NCI-H1694 treated with DMSO at 0.1 percent for 48 hours (cell line): ENCODE measurements around the gene COPZ2.
A peak's percentile ranks its signal among the peaks of the same experiment; 100 is the strongest.
"Not testable (repeated sequence)": the region's sequence is repeated elsewhere in the genome, so short reads cannot be mapped to it uniquely, and the experiment has no call there.

Experiments used
- DNase-seq: peaks from one replicate; lab custom pipeline; 2025; lab: John Stamatoyannopoulos, UW

Gene COPZ2

DNA sequence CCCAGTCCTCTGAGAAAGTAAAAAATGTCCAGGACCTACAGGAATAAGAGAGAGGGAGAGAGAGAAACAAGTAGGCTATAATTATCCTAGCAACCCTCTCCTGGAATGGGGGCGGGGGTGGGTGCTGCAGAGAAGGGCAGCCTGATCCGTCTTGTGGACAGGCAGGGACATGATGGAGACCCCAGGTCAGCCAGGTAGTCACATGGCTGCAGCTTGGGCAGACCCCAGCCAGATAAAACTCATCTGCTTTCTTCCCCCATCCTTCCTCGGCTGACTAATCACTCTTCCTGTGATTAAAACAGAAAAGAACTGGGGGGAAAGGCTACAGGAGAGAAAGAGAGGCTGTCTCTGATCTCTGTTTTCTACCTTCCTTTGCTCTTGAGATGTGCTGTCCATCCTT is 32.6 kb downstream of the COPZ2 start:
- no peak for DNase-seq

DNA sequence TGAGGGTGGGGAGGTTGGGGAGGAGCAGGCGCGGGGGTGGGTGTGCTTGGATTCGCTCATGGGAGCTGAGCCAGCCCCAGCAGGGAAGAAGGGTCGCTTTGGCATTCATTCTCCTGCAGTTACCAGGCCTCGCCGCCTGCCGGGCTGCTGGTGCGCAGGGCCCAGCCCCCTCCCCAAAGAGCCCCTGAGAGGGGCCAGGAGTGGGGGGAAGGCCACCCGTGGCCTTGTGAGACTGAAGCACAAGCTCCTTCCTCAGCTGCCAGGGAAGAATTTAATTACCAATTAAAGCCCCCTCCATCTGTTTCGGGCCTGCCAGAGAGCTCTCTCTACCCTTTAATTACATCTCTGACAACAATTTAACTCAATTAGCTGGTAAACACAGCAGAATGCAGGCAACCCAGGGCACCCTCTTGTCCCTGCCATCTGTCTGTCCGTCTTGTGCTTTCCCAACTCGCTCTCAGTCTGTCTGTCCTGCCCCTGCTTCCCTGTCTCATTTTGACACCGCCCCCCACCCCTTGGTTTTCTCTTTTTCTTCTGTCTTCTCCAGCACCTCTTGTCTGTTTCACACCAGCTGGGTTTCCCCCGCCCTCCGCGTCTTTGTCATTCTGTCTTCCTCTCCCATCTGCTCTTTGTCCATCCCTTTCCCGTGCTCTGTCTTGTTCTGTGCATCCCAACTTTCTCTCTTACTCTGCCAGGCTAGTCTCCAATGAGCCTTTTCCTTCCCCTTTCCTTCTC is 34.0 kb downstream of the COPZ2 start:
- DNase-seq = peak; percentile 99

- peak; percentile 97 for DNase-seq
These were observed 34.6 kb downstream of the COPZ2 start for GRCh38 chr17:48002916-48003416.

DNA sequence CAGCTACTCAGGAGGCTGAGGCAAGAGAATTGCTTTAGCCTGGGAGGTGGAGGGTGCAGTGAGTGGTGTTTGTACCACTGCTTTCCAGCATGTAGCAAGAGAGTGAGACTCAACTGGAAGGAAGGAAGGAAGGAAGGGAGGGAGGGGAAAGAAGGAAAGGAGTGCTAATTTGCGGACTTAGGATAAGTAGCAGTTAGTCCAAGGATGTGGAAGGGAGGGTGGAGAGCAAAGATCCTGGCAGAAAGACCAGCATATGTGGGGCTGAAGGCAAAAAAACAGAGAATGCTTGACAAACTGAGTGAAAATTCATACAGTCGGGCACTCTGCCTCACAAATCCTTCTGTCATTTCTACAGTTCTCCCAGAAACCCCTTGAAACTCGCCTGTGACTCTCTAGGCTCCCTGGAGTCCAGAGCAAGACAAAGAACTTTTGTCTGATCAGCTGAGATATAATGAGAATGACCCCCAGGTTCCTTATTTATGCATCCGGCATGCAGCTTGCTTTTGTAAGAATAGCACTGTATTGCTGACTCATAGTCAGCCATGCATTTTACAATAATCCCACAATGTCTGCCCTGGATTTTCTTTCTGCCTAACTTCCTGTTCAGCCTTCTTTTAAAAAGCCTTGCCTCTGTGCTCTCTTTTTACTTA is 35.2 kb downstream of the COPZ2 start:
- DNase-seq = peak; percentile 76

DNA sequence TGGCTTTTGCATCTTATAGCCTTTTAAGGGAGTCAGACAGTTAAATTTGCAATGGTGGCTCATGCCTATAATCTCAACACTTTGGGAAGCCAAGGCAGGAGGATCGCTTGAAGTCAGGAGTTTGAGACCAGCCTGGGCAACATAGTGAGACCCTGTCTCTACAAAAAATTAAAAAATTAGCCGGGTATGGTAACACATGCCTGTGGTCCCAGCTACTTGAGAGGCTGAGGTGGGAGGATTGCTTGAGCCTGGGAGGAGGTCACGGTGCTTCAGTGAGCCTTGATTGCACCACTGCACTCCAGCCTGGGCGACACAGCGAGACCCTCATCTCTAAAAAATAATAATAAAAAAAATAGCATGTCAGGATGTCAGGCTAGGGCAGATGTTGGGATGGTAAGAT is 35.9 kb downstream of the COPZ2 start:
- not testable (repeated sequence) for DNase-seq

DNA sequence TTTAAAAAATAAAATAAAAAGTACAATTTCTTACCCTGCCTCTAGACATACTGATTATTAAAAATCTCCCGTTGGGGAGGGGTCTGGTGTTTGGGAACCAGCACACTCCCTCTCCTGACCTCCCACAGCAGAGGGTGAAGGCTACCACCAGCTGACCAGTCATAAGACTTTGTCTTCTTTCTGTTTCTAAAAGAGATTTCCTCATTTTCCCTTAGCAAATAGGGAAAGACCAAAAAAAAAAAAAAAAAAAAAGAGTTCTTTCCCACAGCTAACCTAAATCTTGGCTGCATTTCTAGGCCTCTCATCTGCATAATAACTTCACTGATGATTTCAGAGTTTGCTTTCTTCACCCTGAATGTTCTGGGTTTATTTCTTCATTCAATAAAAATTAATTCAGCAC is 36.4 kb downstream of the COPZ2 start:
- DNase-seq = no peak

- DNase-seq = no peak
These were observed 38.0 kb downstream of the COPZ2 start for GRCh38 chr17:47999582-47999981.

DNA sequence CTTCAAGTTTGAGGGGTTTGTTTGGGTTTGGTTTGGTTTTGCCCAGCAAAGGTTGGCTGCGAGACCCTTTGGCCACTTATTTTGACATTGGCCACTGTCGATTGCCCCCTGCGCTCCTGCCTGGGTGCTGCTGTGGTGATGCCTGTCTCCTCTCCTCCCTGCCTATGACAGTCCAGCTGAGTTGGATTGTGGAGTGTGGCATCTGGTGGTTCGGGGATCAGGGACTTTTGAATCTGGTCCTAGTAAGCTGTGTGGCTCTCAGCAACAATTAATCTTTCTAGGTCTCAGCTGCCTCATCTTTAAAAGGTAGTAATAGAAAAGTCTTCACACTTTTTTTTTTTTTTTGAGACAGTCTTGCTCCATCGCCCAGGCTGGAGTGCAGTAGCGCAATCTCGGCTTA is 39.6 kb downstream of the COPZ2 start:
- DNase-seq = no peak

DNA sequence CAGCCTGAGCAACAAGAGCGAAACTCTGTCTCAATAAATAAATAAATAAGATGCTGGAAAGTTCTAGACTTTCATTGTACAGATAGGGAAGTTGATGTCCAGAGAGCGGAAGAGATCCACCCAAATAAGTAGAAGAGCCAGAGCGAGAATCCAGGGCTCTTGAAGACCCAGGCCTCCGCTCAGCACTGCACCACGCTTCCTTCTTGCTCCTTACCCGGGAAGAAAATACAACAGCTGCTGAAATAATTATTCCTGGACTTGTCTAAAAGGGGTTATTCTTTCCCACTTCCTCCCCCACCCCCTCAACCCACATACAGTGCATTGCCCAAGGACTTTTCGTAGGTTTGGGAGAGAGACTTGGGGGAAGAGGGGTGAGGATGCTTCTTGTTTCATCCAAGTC is 40.0 kb downstream of the COPZ2 start:
- no peak for DNase-seq

- no peak for DNase-seq
These were observed 41.4 kb downstream of the COPZ2 start for GRCh38 chr17:47996201-47996600.

GRCh38 chr17:47995241-47995935 is 42.2 kb downstream of the COPZ2 start:
- DNase-seq = no peak

DNA sequence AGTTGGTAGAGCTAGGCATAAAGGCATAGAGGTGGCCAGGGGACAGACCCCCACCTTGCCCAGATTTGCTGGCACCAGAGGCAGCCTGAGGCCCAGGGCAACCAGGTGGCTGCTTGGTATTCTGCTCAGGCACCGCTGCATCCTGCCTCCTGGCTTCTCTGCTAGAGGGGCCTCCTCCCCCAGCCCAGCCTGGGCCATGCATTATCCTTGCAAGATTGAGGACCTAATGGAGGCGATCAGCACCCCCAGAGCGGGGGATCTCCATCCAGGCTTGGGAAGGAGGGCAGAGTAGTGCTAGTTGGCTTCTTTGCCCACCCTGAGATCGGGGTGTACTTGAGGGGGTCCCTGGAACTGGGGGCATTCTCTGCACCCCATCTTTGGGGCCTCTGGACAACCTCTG is 42.9 kb downstream of the COPZ2 start:
- DNase-seq = no peak

- DNase-seq = no peak
These were observed 43.6 kb downstream of the COPZ2 start for GRCh38 chr17:47993964-47994363.

GRCh38 chr17:47993031-47993564 is 44.5 kb downstream of the COPZ2 start:
- no peak for DNase-seq

GRCh38 chr17:47992216-47992615 is 45.4 kb downstream of the COPZ2 start:
- DNase-seq = no peak

- no peak for DNase-seq
These were observed 46.5 kb downstream of the COPZ2 start for GRCh38 chr17:47990962-47991731.

GRCh38 chr17:47989700-47990099 is 47.9 kb downstream of the COPZ2 start:
- no peak for DNase-seq

GRCh38 chr17:47989159-47989558 is 48.4 kb downstream of the COPZ2 start:
- no peak for DNase-seq

- DNase-seq = not testable (repeated sequence)
These were observed 49.2 kb downstream of the COPZ2 start for GRCh38 chr17:47988445-47988844.

GRCh38 chr17:47987240-47987835 is 50.3 kb downstream of the COPZ2 start:
- DNase-seq = no peak

- no peak for DNase-seq
These were observed 51.1 kb downstream of the COPZ2 start for GRCh38 chr17:47986520-47986919.
